22Rv1 (cell line): ENCODE data around the gene PHRF1.

Experiments used
- CTCF ChIP-seq: fragments of 450-650 bp; IDR thresholded peaks from 2 replicates; pipeline ENCODE4 v1.5.1; 2017; ENCODE audit warnings: mild to moderate bottlenecking
- ZFX ChIP-seq: fragments of 450-650 bp; IDR thresholded peaks from 2 replicates; pipeline ENCODE4 v1.6.1; 2017; ENCODE audit warnings: antibody characterized with exemption, borderline replicate concordance

GRCh38 chr11:592918-593317 is 16.6 kb downstream of the PHRF1 start:
- TF ChIP-seq CTCF (no peak), ZFX (no peak)
